M059J (cell line): ENCODE results near the gene SLC47A1. TPM values are rescaled to one million over a fixed set of nuclear protein-coding genes. Genes with fewer than 3 reads are reported as not detected.
A peak's percentile ranks its signal among the peaks of the same experiment; 100 is the strongest.
"Not testable (repeated sequence)": the region's sequence is repeated elsewhere in the genome, so short reads cannot be mapped to it uniquely, and the experiment has no call there.

ENCODE experiments used
- DNase-seq: peaks from one replicate; pipeline ENCODE4 v3.0.0-alpha.2; 2012; ENCODE audit warnings: low read depth
- total RNA-seq: library from RNA; depleted of rRNA; stranded (reverse); fragments of >200 nt; shearing (Covaris generic); gene quantifications from 2 replicates; pipeline ENCODE4 v1.2.3, GENCODE V29; 2014

The SLC47A1 gene
- total RNA-seq, 1 experiment from 2014 or later = 0.02 TPM

DNA sequence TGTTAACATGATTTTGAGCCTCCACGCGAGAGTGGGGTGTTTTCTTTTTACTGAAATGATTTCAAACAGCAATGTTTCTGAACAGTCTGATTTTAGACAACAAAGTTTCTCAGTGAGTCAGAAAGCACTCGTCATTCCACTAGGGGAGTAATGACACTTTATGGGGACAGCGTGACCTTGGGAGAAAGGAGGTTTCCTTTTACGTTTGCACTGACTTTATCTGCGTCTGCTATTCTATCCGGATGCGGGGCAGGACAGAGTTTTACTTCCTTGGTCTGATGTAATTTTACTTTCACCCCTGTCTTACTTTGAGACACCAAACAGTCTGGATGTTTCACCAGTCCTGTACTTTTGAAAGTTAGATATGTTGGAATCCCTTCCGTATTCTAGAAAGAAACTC is 20.7 kb downstream of the SLC47A1 start:
- DNase-seq = no peak

DNA sequence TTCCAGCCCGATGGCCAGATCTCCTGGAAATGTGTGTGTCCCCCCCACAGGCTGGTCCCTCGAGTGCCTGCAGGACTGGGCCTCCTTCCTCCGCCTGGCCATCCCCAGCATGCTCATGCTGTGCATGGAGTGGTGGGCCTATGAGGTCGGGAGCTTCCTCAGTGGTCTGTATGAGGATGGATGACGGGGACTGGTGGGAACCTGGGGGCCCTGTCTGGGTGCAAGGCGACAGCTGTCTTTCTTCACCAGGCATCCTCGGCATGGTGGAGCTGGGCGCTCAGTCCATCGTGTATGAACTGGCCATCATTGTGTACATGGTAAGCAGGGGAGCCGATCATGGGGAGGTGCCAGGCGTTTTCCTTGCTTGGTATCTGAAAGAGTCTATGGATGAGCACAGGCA is 22.1 kb downstream of the SLC47A1 start:
- no peak for DNase-seq

DNA sequence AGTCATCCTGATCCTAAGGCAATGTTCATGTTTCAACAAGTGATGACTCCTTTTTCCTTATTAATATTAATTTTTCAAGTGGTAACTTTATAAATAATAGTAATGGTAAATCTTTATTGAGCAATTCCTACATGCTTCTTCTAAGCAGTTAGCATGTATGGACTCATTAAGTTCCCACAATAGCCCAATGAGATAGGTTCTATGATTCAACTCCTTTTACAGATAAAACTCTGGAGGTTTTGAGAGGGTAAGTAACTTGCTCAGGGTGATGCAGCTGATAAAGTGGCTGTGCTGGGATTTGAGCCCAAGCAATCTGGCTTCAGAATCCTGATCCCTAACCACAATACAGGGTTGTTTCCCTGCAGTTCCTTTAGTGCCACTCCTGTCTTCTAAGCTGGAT is 25.3 kb downstream of the SLC47A1 start:
- no peak for DNase-seq

DNA sequence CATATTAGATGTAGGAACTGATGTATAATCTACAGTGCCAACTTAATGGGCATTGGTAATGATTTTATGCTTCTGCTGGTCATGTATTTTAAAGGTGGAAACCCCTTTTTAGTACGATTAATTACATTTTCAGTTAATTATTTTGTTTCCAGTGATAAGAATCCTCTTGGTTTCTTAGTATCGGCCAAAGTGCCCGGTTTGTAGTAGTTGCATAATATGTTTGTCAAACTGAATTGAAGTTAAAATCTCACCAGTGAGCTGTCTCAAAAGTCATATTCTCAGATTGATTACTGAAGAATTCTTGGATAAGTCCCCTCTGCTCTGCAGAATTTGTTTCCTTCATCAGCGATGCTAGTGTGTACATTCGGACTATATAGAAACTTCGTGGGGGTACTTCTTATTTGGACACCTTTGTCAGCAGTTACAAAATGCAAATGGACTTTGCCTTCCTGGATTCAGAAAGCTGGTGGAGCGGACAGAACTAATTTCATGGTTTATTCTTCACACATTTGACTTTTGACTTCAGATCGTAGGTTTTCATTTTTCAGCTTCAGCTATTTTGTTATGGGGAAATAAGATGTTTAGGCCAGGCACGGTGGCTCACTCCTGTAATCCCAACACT is 28.2 kb downstream of the SLC47A1 start:
- DNase-seq = no peak

DNA sequence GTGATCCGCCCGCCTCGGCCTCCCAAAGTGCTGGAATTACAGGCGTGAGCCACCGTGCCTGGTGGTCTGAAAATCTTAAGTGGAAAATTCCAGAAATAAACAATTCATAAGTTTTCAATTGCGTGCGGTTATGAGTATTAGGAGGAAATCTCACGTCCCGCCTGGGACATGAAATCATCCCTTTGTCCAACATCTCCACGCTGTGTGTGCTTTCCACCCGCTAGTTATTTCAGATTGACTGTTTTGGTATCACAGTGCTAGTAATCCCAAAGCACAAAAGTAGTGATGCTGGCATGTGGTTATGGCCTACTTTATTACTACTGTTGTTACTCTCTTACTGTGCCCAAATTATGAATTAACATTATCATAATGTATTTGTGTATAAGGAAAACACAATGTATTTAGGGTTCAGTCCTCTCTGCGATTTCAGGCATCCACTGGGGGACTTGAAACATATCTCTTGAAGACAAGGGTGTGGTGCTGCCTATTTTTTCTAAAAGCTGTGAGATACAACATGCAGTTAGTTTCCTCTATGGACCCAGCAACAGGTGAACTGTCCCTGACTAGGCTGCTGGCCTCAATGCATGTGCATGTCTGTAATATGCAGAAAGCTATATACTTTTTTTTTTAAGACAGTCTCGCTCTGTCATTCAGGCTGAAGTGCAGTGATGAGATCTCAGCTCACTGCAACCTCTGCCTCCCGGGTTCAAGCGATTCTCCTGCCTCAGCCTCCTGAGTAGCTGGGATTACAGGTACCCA is 32.3 kb downstream of the SLC47A1 start:
- DNase-seq = no peak

DNA sequence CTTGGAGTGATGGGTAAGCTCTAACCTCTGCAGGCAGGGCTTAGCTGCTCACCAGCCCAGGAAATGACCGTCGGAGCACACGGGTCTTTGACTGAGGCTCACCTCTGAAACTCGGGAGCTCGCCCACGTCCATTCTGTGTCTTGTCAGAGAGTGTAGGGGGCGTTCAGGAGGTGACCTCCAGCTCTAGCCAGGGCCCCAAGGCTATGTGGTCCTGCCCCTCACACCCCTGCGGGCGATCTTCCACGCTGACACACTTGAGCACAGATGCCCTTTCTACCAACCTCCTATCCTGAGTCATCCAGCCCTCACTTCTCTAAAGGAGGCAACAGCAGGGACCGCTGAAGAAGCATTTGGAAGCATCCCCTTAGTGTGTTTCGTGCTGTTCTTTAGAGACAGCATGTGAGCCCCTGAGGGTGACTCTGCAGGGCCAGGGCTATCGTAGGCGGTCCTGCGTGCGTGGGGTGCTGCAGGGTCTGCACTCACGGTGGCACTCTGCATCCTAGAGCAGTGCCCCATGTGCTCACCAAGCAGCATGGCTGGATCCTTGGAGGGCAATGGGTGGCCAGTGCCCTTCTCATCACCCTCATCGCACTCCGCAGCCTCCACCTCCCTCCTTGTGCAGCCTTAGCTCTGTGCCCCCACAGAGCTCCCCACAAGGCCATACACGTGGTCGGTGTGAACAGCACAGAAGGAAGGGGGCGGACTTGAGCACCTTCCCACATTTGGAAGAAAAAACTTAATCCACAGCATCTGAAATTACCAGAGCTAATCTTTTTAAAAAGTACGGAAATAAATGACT is 33.8 kb downstream of the SLC47A1 start:
- DNase-seq = no peak

DNA sequence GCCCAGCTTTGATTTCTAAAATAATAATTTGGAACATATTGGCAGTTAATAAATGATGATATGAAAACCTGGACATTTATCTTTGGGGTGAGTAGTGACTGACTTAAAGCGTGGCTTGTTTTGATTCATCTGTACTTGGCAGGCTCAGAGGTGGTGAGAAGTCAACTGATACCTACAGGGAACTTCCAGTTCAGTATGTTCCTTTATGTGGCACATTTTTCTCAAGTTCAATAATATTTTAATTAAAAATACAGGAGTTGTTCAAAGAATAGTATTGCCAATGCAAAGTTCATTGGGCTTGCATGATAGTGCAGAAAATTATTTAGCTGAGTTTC is 34.3 kb downstream of the SLC47A1 start:
- DNase-seq = no peak

DNA sequence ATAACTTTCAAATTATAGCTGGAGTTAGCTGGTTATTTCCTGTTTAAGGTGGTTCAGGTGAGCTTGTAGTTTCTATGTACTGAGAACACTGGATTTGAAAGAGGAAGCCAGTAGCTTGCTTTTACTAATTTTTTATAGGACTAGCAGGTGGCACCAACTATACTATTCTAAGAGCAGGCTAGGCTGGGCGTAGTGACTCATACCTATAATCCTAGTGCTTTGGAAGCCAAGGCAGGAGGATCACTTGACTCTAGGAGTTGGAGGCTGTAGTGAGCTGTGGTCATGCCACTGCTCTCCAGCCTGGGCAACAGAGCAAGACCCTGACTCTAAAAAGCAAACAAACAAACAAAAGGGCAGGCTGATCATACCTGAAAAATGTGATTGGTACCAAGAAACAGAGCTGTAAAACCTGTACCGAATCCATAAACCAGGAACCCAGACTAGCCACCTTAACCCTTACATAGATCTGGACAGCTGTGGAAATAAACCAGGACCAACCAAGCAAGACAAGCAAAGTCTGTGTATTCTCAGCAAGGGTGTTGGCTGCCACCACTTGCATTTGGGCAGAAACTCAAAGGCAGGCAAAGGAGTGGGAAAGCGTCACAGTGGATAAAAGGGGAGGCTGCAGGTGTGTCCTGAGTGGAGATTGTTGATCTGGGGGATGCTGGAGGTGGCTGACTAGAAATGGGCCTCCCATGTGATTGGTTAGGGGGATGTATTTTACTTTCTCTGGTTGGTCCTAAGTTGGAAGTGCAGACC is 36.3 kb downstream of the SLC47A1 start:
- DNase-seq = peak; percentile 30

DNA sequence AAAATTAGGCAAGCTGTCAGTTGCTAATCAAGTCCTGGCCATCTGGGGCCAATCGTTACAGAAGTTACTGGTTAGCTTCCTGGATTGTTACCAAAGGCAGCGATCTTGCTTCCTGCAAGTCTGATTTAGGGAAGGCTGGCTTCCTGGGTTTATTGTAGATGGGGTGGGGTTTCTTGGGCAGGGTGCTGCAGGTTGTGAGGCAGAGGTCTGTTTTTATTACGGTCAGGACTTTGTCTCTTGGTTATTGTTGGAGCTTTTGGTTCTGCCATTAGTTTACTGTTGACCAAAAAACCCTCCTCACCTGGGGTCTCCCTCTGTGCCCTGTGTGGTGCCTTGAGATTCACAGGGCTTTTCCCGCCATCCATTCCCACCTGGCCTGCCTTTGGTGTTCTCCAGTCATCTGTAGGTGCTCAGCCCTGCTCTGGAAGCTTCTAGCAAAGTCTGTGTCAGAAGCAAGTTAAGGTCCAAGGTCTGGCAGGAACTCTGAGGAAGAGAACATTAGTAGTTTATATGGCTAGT is 36.9 kb downstream of the SLC47A1 start:
- DNase-seq = no peak

DNA sequence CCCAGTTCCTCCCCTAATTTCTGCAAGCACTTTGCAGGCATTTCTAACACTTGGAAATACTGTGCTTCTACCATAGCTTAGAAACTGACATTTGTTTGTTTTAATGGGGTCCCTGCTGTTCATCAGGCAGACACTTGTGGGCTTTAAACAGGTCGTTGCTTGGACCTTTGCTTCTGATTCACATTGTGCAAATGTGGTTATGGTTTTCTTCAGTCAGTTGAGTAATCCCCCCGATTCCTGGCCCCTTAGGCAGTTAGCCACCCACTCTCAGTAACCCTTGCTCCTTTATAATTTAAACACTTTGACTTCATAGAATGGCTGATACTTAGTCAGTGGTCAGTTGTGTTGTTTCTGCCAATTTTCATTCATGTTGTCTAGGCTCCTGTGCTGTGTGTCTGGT is 39.4 kb downstream of the SLC47A1 start:
- DNase-seq = peak; percentile 9

DNA sequence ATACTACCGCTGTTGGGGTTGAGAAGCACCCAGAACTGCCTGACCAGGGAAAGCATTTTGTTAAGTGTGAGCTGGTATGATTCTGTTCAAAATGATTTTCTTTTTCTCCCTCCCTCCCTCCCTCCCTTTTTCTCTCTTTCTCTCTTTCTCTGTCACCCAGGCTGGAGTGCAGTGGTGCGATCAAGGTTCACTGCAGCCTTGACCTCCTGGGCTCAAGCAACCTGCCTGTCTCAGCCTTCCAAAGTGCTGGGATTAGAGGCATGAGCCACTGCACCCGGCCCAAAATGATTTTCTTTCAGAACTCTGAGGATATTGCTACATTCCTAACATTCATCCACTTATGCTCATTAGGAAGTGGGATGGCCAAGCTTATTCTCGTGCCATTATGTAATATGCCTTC is 41.3 kb downstream of the SLC47A1 start:
- no peak for DNase-seq

DNA sequence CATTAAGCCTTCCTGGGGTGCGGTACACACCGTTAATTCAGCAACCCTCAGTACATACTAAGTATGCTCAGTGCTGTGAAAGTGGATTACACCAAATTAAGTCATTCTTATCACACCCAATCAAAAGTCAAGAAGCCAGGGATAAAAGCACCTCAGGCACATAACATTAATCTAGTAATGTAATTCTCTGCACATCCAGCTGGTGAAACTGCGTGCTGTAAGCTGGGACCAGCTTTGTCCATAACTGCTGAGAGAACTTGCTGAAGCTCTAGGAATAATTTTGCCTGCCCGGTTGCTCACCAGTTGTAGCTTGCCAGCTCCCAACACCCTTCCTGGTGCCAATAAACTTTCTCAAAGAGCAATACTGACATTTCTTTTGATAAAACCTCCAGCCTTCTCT is 44.9 kb downstream of the SLC47A1 start:
- peak; percentile 2 for DNase-seq

DNA sequence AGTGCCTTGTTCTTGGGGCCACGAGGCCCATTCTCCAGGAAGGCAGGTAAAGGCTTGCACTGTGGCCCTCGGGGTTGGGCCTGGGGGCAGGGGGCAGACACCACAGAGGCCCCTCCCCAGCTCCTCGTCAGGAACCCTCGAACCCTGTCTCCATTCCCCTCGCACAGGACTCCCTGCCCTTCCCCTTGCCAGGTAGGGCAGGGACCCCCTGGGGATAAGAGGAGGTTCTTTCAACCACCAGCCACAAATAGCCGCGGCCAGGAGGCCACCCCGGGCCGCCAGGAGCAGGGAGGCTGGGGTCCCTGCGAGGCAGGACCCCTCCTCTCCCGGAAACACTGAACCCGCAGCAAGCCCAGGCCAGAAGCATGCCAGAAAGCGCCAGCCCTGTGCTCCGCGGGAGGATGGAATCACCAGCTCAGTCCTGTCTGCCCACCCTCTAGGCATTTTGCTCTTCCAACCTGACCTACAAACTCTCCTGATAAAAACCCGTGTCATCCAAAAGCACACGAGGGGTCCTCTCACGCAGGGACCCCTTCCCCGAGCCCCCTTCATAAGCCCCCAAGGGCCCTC is 45.6 kb downstream of the SLC47A1 start:
- no peak for DNase-seq

DNA sequence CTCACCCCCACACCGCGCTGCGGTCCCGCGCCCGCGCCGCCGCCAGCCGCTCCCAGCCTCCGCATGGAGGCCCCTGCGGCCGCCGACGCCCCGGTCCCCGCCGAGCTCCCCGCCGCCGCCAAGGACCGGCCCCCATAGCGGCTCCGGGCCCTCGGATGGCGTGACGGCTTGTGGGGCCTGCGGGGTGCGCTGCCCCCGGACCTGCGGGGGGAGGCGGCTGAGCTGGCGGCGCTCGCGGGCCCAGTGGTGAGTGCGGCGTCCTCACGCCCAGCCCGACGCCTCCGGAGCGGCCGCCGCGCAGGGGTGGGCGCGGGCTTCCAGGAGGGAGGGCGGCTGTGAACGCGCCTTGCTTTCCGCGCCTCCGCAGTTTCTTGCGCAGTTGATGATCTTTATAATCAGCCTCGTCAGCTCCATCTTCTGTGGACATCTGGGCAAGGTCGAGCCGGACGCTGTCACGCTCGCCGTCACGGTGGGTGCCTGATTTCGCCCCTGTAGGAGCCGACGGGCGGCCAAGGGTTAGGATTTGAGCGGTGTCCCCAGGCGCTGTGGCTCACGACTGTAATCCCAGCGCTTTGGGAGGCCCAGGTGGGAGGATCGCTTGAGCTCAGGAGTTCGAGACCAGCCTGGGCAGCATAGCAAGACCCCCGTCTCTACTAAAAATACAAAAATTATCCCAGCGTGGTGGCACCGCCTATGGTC is 46.4 kb downstream of the SLC47A1 start:
- DNase-seq = no peak

DNA sequence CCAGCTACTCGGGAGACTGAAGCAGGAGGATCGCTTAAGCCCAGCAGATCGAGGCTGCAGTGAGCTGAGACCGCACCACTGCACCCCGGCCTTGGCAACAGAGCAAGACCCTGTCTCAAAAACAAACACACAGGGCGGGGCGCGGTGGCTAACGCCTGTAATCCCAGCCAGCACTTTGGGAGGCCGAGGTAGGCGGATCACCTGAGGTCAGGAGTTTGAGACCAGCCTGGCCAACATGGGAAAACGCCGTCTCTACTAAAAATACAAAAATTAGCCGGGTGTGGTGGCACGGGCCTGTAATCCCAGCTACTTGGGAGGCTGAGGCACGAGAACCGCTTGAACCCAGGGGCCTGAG is 46.9 kb downstream of the SLC47A1 start:
- not testable (repeated sequence) for DNase-seq

DNA sequence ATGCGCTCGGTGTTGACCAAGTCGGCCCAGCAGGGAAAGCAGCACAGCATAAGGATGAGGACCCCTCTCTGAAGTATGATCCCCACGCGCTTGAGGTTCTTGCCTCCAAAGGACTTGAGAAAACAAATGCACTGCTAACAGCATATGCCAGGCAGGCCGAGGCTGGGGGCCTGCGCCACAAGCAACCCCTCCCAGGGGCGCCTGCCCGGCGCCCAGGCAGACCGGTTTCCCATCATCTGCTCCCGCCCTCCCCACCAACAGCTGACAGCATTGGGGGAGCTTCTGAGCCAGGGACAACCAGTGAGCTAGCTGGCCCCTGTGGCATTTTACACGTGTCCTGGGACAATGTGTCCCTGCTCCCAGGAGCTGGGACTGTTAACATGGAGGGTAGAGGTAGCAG is 48.5 kb downstream of the SLC47A1 start:
- not testable (repeated sequence) for DNase-seq

DNA sequence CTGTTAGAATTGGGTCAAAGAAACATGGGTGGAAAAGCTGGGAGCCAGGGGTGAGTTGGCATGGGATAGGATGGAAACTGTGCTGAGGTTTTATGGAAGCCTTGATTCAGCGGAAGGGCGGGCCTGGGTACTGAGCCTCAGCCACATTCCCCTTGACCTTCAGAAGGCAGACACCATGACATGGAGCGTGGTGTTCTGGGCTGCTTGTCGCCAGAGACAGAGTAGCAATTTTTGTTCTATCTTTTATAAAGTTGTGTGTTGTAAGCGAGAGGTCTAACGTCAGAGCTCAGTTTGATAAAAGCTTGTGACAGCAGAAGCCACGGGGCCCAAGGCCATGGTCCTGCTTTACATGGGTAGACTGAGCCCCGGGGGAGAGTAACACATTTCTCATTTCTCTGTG is 50.2 kb downstream of the SLC47A1 start:
- DNase-seq = no peak

DNA sequence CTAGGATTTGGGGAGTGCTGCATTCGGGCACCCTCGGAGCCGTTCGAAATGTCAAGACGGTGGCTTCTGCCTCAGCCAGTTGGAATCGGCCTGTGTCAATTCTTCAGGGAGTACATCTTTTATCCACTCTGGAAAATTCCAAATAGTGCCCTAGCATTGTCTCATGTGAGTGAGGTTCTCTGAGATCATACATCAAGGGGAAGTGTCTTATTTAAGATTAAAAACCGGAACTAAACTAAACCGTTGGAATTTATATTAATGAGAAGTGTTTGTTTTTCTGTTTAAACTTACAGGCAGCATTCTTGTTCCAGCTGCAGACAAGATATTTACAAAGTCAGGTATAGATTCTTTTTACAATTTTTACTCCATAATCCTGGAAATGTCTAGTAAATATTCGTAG is 56.8 kb downstream of the SLC47A1 start:
- DNase-seq = no peak

DNA sequence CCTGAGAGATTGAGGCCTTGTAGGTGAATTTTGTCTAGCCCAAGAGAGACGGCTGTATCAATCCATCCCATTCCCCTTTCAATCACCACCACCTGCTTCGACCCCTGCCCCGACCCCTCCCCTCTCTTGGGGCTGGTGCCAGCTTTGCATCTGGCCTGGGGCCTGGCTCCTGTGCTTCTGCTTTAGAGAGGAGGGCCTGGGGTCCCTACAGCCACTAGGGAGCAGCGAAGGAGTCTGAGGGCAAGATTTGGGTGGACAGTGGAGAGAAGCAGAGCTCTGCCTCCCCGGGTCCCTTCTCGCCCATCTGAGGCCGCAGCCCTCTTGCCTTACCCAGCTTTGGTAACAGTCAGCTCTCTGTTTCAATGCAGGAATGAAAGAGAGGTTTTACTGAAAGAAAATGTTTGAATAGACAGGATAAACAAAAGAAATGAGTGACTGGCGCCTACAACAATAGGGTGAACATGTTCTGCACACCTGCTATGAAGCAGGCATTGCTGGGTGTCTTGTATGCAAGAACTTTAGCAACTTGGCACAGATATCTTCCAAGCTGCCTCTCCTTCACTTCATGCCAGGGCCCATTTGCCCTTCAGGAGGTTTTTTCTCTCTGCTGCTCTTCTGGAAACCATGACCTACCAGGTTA is 57.4 kb downstream of the SLC47A1 start:
- DNase-seq = no peak

DNA sequence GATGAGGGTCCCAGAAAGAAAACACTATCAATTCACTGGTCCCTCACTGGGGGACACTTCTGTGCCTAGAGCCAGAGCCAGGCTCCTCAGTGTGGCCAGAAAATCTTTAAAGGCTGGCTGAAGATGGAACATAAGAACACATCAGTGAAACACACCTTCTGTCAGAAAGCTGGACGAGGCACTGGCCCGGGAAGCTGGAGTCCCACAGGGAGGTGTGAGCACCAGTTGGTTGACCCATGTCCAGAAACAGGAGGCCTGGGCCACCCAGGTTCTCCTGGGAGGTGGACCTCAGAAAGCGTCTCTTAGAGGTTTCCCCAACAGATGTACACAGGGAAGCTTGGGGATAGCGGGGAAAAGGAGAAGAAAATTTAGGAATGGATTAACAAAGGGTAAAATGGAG is 58.7 kb downstream of the SLC47A1 start:
- no peak for DNase-seq

DNA sequence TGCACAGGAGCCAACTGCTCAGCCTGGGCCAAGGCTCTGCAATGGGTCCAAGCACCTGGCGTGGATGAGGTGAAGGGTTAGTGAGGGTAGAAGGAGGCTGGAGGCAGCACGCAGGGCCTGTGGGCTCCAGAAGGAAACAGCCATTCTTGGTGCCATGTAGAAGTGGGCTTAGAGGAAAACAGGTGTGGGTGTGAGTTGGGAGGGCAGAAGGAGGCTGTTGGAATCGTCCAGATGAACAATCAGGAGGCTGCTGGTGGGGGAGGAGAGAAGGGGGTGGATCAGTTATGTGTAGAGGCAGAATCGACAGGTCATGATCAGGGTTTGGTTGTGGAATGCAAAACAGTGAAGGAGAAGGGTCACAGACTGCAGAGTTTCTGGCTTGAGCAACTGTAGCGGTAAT is 63.2 kb downstream of the SLC47A1 start:
- DNase-seq = no peak
